ENCODE data around the gene SYNGR4. TPM values are rescaled to one million over a fixed set of nuclear protein-coding genes. Genes with fewer than 3 reads are reported as not detected.

The SYNGR4 gene
- total RNA-seq, 1 experiment from 2014 or later: 0.49 TPM

GRCh38 chr19:48370955-48371354 is 6.8 kb downstream of the SYNGR4 start:
- intact Hi-C loops (cut with micrococcal nuclease): no loop called here
- Histone ChIP-seq H3K9me3 (ENCODE audit: control insufficient read depth in 1 of 2, insufficient read depth in 1 of 2, low read depth in 1 of 2, low read length in 2 of 2) (no peaks in the 10 kb centered on the region), H2AFZ (ENCODE audit: low read depth, low read length, poor library complexity, severe bottlenecking) (no peak overlapping the region), H3K4me3 (replicated peaks in 1 of 2; ENCODE audit: low read depth in 1 of 2, low read length in 2 of 2) (no peak overlapping the region), H3K36me3 (ENCODE audit: control insufficient read depth in 1 of 2, insufficient read depth in 2 of 2, low read length in 2 of 2) (no peaks in the 10 kb centered on the region), H3K9ac (ENCODE audit: low read length) (no peak overlapping the region), H3K27me3 (ENCODE audit: insufficient read depth, low read length) (no peaks in the 10 kb centered on the region), H3K27ac (ENCODE audit: low read depth, low read length) (no peak overlapping the region), H3K4me2 (ENCODE audit: low read length) (no peak overlapping the region), H3K4me1 (ENCODE audit: control insufficient read depth in 1 of 2, insufficient read depth in 2 of 2, low read length in 2 of 2) (peaks cover 14 to 18% of the 10 kb centered on the region in 2 experiments; a peak in 3 of 4 replicates), H3K9me2 (ENCODE audit: insufficient read depth) (no peaks in the 10 kb centered on the region), H4K20me1 (ENCODE audit: insufficient read depth) (no peaks in the 10 kb centered on the region), H3K79me2 (ENCODE audit: insufficient read depth, low read length) (no peaks in the 10 kb centered on the region)
- RAD21 ChIA-PET (ENCODE audit: low non-redundant PET in 1 of 2, low total read pairs in 2 of 2, uncharacterized antibody in 2 of 2, unreplicated experiment in 2 of 2): no interaction called here
- DNase-seq (ENCODE audit: low read depth, low spot score) (no peak), ATAC-seq (no peak)
- no TSS peak for BruUV-seq (replicated peaks)
- CTCF ChIA-PET: interaction anchor here (0.9 to 1.1 kb wide), 2 partner anchors 20 to 21 kb away, joined by 3 to 4 read pairs; partner anchors contain the start of gene KDELR1
- TF ChIP-seq ZNF274 (IDR thresholded peaks at IDR 0.05; ENCODE audit: low read depth, low read length) (no peak), FOSL1 (IDR thresholded peaks at IDR 0.05; ENCODE audit: low read depth) (no peak), ELF1 (IDR thresholded peaks at IDR 0.05; ENCODE audit: borderline replicate concordance, low read depth) (no peak), EZH2phosphoT487 (IDR thresholded peaks at IDR 0.05; ENCODE audit: borderline replicate concordance) (no peak), EZH2 (IDR thresholded peaks at IDR 0.05) (no peak), TCF7L2 (IDR thresholded peaks at IDR 0.05; ENCODE audit: borderline replicate concordance, extremely low read depth, insufficient read depth, insufficient read length) (no peak), CBX3 (IDR thresholded peaks at IDR 0.05; ENCODE audit: low read depth) (no peak)
- TF ChIP-seq, protein P1, sequence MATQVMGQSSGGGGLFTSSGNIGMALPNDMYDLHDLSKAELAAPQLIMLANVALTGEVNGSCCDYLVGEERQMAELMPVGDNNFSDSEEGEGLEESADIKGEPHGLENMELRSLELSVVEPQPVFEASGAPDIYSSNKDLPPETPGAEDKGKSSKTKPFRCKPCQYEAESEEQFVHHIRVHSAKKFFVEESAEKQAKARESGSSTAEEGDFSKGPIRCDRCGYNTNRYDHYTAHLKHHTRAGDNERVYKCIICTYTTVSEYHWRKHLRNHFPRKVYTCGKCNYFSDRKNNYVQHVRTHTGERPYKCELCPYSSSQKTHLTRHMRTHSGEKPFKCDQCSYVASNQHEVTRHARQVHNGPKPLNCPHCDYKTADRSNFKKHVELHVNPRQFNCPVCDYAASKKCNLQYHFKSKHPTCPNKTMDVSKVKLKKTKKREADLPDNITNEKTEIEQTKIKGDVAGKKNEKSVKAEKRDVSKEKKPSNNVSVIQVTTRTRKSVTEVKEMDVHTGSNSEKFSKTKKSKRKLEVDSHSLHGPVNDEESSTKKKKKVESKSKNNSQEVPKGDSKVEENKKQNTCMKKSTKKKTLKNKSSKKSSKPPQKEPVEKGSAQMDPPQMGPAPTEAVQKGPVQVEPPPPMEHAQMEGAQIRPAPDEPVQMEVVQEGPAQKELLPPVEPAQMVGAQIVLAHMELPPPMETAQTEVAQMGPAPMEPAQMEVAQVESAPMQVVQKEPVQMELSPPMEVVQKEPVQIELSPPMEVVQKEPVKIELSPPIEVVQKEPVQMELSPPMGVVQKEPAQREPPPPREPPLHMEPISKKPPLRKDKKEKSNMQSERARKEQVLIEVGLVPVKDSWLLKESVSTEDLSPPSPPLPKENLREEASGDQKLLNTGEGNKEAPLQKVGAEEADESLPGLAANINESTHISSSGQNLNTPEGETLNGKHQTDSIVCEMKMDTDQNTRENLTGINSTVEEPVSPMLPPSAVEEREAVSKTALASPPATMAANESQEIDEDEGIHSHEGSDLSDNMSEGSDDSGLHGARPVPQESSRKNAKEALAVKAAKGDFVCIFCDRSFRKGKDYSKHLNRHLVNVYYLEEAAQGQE (IDR thresholded peaks at IDR 0.05; ENCODE audit: low read depth): no peak
- TF ChIP-seq, protein P2, sequence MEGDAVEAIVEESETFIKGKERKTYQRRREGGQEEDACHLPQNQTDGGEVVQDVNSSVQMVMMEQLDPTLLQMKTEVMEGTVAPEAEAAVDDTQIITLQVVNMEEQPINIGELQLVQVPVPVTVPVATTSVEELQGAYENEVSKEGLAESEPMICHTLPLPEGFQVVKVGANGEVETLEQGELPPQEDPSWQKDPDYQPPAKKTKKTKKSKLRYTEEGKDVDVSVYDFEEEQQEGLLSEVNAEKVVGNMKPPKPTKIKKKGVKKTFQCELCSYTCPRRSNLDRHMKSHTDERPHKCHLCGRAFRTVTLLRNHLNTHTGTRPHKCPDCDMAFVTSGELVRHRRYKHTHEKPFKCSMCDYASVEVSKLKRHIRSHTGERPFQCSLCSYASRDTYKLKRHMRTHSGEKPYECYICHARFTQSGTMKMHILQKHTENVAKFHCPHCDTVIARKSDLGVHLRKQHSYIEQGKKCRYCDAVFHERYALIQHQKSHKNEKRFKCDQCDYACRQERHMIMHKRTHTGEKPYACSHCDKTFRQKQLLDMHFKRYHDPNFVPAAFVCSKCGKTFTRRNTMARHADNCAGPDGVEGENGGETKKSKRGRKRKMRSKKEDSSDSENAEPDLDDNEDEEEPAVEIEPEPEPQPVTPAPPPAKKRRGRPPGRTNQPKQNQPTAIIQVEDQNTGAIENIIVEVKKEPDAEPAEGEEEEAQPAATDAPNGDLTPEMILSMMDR (IDR thresholded peaks at IDR 0.05 in 2 of 3, conservative IDR thresholded peaks at IDR 0.05 in 1 of 3; ENCODE audit: borderline replicate concordance in 1 of 3, insufficient read depth in 1 of 3, low read depth in 2 of 3, low read length in 2 of 3): no peak
- POLR2A ChIA-PET: no interaction called here
